Activated T-helper 1 cell treated with anti-CD3 and anti-CD28 coated beads, Interleukin-12 subunit alpha, Interleukin-12 subunit beta, Interleukin-2, Interleukin-4 antibody, amounts not matched to agents 30 ng/mL and 10 ng/mL and 1 ng/mL, durations not matched to agents 14 hours and 24 hours and 36 hours (primary cell): Measurements from ENCODE around the gene PCTP. TPM values are rescaled to one million over a fixed set of nuclear protein-coding genes. Genes with fewer than 3 reads are reported as not detected.

Source experiments
- DNase-seq: peaks from one replicate; pipeline ENCODE4 v3.0.0; 2021; ENCODE audit warnings: low spot score
- H3K27ac Mint-ChIP-seq: one replicate; pipeline ENCODE4 v1.8.0; 2021; ENCODE audit warnings: mild to moderate bottlenecking, mixed read lengths
- H3K27me3 Mint-ChIP-seq: one replicate; pipeline ENCODE4 v1.8.0; 2022; ENCODE audit warnings: mild to moderate bottlenecking, moderate library complexity, mixed read lengths; ENCODE audit not compliant: insufficient read depth
- H3K36me3 Mint-ChIP-seq: one replicate; pipeline ENCODE4 v1.8.0; 2021; ENCODE audit warnings: low read depth, mixed read lengths
- H3K4me1 Mint-ChIP-seq: one replicate; pipeline ENCODE4 v1.8.0; 2021; ENCODE audit warnings: low read depth, mixed read lengths
- H3K4me3 Mint-ChIP-seq: one replicate; pipeline ENCODE4 v1.8.0; 2021; ENCODE audit warnings: mild to moderate bottlenecking, moderate library complexity, mixed read lengths
- H3K9me3 Mint-ChIP-seq: one replicate; pipeline ENCODE4 v1.8.0; 2021; ENCODE audit warnings: mixed read lengths
- intact Hi-C: fragments of 100-400 bp; cut with micrococcal nuclease; formaldehyde crosslinking; loops from one replicate; pipeline ENCODE4 v1.15.1; 2024
- total RNA-seq: library from RNA; stranded (reverse); gene quantifications from 2 replicates; pipeline ENCODE4 v1.2.3, GENCODE V29; 2022

Gene PCTP
- total RNA-seq, 1 donor from 2014 or later = 7.7 TPM

- Mint-ChIP-seq H3K9me3 (no peaks in the 10 kb centered on the region), H3K27me3 (no peaks in the 10 kb centered on the region), H3K4me3 (no peak overlapping the region), H3K36me3 (no peaks in the 10 kb centered on the region), H3K4me1 (no peaks in the 10 kb centered on the region), H3K27ac (no peak overlapping the region)
- intact Hi-C loops = no loop called here
- no peak for DNase-seq
Measured at GRCh38 chr17:55768936-55769624, 18.2 kb downstream of the PCTP start.

GRCh38 chr17:55769625-55770000, 18.8 kb downstream of the PCTP start:
- Mint-ChIP-seq H3K9me3 (no peaks in the 10 kb centered on the region), H3K4me1 (no peaks in the 10 kb centered on the region), H3K27ac (no peak overlapping the region), H3K36me3 (no peaks in the 10 kb centered on the region), H3K27me3 (no peaks in the 10 kb centered on the region), H3K4me3 (no peak overlapping the region)
- intact Hi-C loops = no loop called here
- no peak for DNase-seq

- intact Hi-C loops = loop anchor here (1.0 kb wide), 2 partner anchors 52 to 244 kb away; no protein-coding TSS in a partner anchor
- no peaks in the 10 kb centered on the region for H3K9me3 Mint-ChIP-seq
- no peak overlapping the region for H3K4me3 Mint-ChIP-seq
- no peak for DNase-seq
- H3K4me1 Mint-ChIP-seq = no peaks in the 10 kb centered on the region
- no peaks in the 10 kb centered on the region for H3K27me3 Mint-ChIP-seq
- H3K27ac Mint-ChIP-seq = no peak overlapping the region
- no peaks in the 10 kb centered on the region for H3K36me3 Mint-ChIP-seq
Measured at GRCh38 chr17:55770196-55770870, 19.5 kb downstream of the PCTP start.

GRCh38 chr17:55772086-55772485, 21.2 kb downstream of the PCTP start:
- Mint-ChIP-seq H3K9me3 (no peaks in the 10 kb centered on the region), H3K27me3 (no peaks in the 10 kb centered on the region), H3K27ac (no peak overlapping the region), H3K36me3 (no peaks in the 10 kb centered on the region), H3K4me1 (peaks cover under 1% of the 10 kb centered on the region), H3K4me3 (no peak overlapping the region)
- no peak for DNase-seq
- intact Hi-C loops = no loop called here

GRCh38 chr17:55773671-55774070, 22.8 kb downstream of the PCTP start:
- intact Hi-C loops = no loop called here

GRCh38 chr17:55774846-55775271, 24.0 kb downstream of the PCTP start:
- H3K36me3 Mint-ChIP-seq = no peaks in the 10 kb centered on the region
- H3K9me3 Mint-ChIP-seq = no peaks in the 10 kb centered on the region
- H3K4me3 Mint-ChIP-seq = no peak overlapping the region
- H3K27ac Mint-ChIP-seq = no peak overlapping the region
- H3K27me3 Mint-ChIP-seq = no peaks in the 10 kb centered on the region
- no peak for DNase-seq
- intact Hi-C loops = no loop called here
- peaks cover 5% of the 10 kb centered on the region for H3K4me1 Mint-ChIP-seq

More at GRCh38 chr17:55773671-55774070, 22.8 kb downstream of the PCTP start:
- Mint-ChIP-seq H3K27me3 (no peaks in the 10 kb centered on the region), H3K27ac (no peak overlapping the region), H3K36me3 (no peaks in the 10 kb centered on the region), H3K4me1 (peaks cover 5% of the 10 kb centered on the region), H3K4me3 (no peak overlapping the region), H3K9me3 (no peaks in the 10 kb centered on the region)
- no peak for DNase-seq

- no peaks in the 10 kb centered on the region for H3K27me3 Mint-ChIP-seq
- no peak for DNase-seq
- H3K4me3 Mint-ChIP-seq = no peak overlapping the region
- no peaks in the 10 kb centered on the region for H3K9me3 Mint-ChIP-seq
- H3K36me3 Mint-ChIP-seq = no peaks in the 10 kb centered on the region
- H3K27ac Mint-ChIP-seq = no peak overlapping the region
- peaks cover 5% of the 10 kb centered on the region for H3K4me1 Mint-ChIP-seq
- intact Hi-C loops = no loop called here
Measured at GRCh38 chr17:55776271-55776670, 25.4 kb downstream of the PCTP start.

GRCh38 chr17:55777471-55777971, 26.7 kb downstream of the PCTP start:
- no peaks in the 10 kb centered on the region for H3K36me3 Mint-ChIP-seq
- DNase-seq = no peak
- H3K27ac Mint-ChIP-seq = no peak overlapping the region
- H3K4me3 Mint-ChIP-seq = no peak overlapping the region
- H3K27me3 Mint-ChIP-seq = peaks cover 2% of the 10 kb centered on the region
- peaks cover 5% of the 10 kb centered on the region for H3K4me1 Mint-ChIP-seq
- H3K9me3 Mint-ChIP-seq = no peaks in the 10 kb centered on the region
- intact Hi-C loops = no loop called here

GRCh38 chr17:55778389-55779118, 27.7 kb downstream of the PCTP start:
- peaks cover 3% of the 10 kb centered on the region for H3K27me3 Mint-ChIP-seq
- no peak for DNase-seq
- no peak overlapping the region for H3K27ac Mint-ChIP-seq
- H3K4me3 Mint-ChIP-seq = no peak overlapping the region
- H3K9me3 Mint-ChIP-seq = no peaks in the 10 kb centered on the region
- no peaks in the 10 kb centered on the region for H3K36me3 Mint-ChIP-seq
- intact Hi-C loops = no loop called here
- peaks cover 5% of the 10 kb centered on the region for H3K4me1 Mint-ChIP-seq

- intact Hi-C loops = no loop called here
- Mint-ChIP-seq H3K27me3 (peaks cover 6% of the 10 kb centered on the region), H3K36me3 (no peaks in the 10 kb centered on the region), H3K27ac (no peak overlapping the region), H3K9me3 (no peaks in the 10 kb centered on the region), H3K4me3 (no peak overlapping the region), H3K4me1 (no peaks in the 10 kb centered on the region)
- no peak for DNase-seq
Measured at GRCh38 chr17:55783684-55784245, 32.9 kb downstream of the PCTP start.

- Mint-ChIP-seq H3K9me3 (no peaks in the 10 kb centered on the region), H3K36me3 (no peaks in the 10 kb centered on the region), H3K4me1 (no peaks in the 10 kb centered on the region), H3K27me3 (peaks cover 6% of the 10 kb centered on the region), H3K27ac (no peak overlapping the region), H3K4me3 (no peak overlapping the region)
- intact Hi-C loops = no loop called here
- no peak for DNase-seq
Measured at GRCh38 chr17:55784666-55785065, 33.8 kb downstream of the PCTP start.

- intact Hi-C loops = no loop called here
- Mint-ChIP-seq H3K27me3 (peaks cover 6% of the 10 kb centered on the region), H3K9me3 (no peaks in the 10 kb centered on the region), H3K27ac (no peak overlapping the region), H3K4me3 (no peak overlapping the region), H3K4me1 (no peaks in the 10 kb centered on the region), H3K36me3 (no peaks in the 10 kb centered on the region)
- no peak for DNase-seq
Measured at GRCh38 chr17:55785181-55785580, 34.3 kb downstream of the PCTP start.

- Mint-ChIP-seq H3K27ac (no peak overlapping the region), H3K9me3 (no peaks in the 10 kb centered on the region), H3K27me3 (no peaks in the 10 kb centered on the region), H3K36me3 (no peaks in the 10 kb centered on the region), H3K4me1 (no peaks in the 10 kb centered on the region), H3K4me3 (no peak overlapping the region)
- intact Hi-C loops = no loop called here
- DNase-seq = no peak
Measured at GRCh38 chr17:55793272-55793671, 42.4 kb downstream of the PCTP start.
